RPMI8226 (cell line): ENCODE results near the gene MMEL1.
"Not testable (repeated sequence)": the region's sequence is repeated elsewhere in the genome, so short reads cannot be mapped to it uniquely, and the experiment has no call there.

Source experiments
- DNase-seq: peaks from one replicate; pipeline ENCODE4 v3.0.0-alpha.2; 2015

MMEL1 gene, protein sequence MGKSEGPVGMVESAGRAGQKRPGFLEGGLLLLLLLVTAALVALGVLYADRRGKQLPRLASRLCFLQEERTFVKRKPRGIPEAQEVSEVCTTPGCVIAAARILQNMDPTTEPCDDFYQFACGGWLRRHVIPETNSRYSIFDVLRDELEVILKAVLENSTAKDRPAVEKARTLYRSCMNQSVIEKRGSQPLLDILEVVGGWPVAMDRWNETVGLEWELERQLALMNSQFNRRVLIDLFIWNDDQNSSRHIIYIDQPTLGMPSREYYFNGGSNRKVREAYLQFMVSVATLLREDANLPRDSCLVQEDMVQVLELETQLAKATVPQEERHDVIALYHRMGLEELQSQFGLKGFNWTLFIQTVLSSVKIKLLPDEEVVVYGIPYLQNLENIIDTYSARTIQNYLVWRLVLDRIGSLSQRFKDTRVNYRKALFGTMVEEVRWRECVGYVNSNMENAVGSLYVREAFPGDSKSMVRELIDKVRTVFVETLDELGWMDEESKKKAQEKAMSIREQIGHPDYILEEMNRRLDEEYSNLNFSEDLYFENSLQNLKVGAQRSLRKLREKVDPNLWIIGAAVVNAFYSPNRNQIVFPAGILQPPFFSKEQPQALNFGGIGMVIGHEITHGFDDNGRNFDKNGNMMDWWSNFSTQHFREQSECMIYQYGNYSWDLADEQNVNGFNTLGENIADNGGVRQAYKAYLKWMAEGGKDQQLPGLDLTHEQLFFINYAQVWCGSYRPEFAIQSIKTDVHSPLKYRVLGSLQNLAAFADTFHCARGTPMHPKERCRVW

DNA sequence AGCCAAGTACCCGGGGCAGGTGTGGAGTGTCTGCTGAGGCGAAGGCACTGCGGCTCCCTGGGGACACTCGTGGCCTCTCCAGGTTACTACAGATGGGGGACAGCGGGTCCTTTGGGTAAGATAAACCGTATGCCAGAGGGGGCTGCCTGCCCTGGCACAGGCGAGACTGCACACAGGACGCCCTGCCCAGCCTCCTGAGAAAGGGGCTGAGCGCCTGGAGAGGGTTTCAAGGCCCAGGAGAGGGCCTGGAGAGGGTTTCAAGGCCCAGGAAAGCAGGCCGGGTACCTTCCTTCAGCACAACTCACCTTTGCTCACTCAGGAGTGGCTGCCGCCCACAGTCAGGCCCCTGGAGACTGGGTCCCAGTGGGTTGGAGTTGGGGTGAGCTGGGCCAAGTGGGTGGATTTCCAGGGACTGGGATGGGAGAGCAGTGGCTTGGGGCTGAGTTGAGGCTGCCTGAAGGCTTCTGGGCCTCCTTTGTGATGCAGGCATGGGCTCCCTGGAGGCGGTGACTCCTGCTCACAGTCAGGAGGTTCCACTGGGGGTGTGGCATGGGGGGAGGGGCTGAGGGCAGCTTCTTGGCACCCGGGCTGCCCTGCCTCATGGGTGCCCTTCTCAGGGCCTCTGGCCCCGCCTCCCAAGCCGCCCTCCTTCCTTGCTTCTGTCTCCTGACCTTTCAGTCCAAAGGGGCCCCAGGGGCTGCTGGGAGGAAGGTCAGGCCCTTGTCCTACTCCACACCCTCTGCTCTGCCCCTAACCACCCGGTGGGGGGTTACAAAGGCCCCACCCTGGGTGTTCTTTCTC lies at the start of gene MMEL1:
TSS of gene MMEL1 (minus strand) at position 456 of the 801 bp plus-strand sequence. CDS start 3,532 bp downstream, outside the sequence.
- no peak for DNase-seq

DNA sequence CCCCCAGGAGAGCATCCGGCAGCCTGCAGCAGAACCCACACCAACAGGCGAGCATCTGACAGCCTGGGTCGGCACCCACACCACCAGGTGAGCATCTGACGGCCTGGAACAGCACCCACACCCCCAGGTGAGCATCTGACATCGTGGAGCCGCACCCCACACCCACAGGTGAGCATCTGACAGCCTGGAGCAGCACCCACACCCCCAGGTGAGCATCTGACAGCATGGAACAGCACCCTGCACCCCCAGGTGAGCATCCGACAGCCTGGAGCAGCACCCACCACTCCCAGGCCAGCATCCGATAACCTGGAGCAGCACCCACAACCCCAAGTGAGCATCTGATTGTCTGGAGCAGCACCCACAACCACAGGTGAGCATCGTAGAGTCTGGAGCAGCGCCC lies 43.9 kb upstream of the MMEL1 start:
- DNase-seq: not testable (repeated sequence)

DNA sequence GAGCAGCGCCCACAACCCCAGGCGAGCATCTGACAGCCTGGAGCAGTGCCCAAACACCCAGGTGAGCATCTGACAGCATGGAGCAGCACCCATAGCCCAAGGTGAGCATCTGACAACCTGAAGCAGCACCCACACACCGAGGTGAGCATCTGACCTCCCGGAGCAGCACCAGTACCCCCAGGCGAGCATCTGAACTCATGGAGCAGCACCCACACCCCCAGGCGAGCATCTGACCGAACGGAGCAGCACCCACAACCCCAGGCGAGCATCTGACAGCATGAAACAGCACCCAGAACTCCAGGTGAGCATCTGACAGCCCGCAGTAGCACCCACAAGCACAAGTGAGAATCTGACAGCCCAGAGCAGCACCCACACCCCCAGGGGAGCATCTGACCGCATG lies 38.8 kb upstream of the MMEL1 start:
- not testable (repeated sequence) for DNase-seq

DNA sequence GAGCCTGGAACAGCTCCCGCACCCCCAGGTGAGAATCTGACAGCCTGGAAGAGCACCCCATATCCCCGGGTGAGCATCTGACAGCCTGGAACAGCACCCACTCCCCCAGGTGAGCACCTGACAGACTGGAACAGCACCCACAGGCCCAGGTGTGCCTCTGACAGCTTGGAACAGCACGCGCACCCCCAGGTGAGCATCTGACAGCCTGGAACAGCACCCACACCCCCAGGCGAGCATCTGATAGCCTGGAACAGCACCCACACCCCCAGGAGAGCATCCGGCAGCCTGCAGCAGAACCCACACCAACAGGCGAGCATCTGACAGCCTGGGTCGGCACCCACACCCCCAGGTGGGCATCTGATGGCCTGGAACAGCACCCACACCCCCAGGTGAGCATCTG lies 27.0 kb upstream of the MMEL1 start:
- DNase-seq: not testable (repeated sequence)

DNA sequence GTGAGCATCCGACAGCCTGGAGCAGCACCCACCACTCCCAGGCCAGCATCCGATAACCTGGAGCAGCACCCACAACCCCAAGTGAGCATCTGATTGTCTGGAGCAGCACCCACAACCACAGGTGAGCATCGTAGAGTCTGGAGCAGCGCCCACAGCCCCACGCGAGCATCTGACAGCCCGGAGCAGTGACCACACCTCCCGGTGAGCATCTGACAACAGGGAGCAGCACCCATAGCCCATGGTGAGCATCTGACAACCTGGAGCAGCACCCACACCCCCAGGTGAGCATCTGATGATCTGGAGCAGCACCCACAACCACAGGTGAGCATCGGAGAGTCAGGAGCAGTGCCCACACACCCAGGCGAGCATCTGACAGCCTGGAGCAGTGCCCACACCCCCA lies 25.1 kb upstream of the MMEL1 start:
- DNase-seq: not testable (repeated sequence)

DNA sequence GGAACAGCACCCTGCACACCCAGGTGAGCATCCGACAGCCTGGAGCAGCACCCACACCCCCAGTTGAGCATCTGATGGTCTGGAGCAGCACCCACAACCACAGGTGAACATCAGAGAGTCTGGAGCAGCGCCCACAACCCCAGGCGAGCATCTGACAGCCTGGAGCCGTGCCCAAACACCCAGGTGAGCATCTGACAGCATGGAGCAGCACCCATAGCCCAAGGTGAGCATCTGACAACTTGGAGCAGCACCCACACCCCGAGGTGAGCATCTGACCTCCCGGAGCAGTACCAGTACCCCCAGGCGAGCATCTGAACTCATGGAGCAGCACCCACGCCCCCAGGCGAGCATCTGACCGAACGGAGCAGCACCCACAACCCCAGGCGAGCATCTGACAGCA lies 24.3 kb upstream of the MMEL1 start:
- DNase-seq: not testable (repeated sequence)

DNA sequence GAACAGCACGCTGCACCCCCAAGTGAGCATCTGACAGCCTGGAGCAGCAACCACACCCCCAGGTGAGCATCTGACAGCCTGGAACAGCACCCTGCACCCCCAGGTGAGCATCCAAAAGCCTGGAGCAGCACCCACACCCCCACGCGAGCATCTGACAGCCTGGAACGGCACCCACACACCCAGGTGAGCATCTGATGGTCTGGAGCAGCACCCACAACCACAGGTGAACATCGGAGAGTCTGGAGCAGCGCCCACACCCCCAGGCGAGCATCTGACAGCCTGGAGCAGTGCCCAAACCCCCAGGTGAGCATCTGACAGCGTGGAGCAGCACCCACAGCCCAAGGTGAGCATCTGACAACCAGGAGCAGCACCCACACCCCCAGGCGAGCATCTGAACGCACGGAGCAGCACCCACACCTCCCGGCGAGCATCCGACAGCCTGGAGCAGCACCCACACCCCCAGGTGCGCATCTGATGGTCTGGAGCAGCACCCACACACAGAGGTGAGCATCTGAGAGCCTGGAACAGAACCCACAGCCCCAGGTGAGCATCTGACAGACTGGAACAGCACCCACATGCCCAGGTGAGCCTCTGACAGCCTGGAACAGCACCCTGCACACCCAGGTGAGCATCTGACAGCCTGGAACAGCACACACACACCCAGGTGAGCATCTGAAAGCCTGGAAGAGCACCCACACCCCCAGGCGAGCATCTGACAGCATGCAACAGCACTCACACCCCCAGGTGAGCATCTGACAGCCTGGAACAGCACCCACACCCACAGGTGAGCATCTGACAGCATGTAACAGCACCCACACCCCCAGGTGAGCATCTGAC lies 23.0 kb upstream of the MMEL1 start:
- DNase-seq: not testable (repeated sequence)

DNA sequence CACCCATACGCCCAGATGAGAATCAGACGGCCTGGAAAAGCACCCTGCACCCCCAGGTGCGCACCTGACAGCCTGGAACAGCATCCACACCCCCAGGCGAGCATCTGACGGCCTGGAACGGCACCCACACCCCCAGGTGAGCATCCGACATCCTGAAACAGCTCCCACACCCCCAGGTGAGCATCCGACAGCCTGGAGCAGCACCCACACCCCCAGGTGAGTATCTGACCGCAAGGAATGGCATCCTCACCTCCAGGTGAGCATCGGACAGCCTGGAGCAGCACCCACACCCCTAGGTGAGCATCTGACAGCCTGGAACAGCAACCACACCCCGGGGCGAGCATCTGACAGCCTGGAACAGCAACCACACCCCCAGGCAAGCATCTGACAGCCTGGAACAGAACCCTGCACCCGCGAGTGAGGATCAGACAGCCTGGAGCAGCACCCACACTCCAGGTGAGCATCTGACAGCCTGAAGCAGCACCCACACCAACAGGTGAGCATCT lies 21.7 kb upstream of the MMEL1 start:
- not testable (repeated sequence) for DNase-seq

DNA sequence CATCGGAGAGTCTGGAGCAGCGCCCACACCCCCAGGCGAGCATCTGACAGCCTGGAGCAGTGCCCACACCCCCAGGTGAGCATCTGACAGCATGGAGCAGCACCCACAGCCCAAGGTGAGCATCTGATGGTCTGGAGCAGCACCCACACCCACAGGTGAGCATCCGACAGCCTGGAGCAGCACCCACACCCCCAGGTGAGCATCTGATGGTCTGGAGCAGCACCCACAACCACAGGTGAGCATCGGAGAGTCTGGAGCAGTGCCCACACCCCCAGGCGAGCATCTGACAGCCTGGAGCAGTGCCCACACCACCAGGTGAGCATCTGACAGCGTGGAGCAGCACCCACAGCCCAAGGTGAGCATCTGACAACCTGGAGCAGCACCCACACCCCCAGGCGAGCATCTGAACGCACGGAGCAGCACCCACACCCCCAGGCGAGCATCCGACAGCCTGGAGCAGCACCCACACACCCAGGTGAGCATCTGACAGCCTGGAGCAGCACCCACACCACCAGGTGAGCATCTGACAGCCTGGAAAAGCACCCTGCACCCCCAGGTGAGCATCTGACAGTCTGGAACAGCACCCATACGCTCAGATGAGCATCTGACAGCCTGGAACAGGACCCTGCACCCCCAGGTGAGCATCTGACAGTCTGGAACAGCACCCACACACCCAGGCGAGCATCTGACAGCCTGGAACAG lies 21.1 kb upstream of the MMEL1 start:
- DNase-seq: not testable (repeated sequence)

DNA sequence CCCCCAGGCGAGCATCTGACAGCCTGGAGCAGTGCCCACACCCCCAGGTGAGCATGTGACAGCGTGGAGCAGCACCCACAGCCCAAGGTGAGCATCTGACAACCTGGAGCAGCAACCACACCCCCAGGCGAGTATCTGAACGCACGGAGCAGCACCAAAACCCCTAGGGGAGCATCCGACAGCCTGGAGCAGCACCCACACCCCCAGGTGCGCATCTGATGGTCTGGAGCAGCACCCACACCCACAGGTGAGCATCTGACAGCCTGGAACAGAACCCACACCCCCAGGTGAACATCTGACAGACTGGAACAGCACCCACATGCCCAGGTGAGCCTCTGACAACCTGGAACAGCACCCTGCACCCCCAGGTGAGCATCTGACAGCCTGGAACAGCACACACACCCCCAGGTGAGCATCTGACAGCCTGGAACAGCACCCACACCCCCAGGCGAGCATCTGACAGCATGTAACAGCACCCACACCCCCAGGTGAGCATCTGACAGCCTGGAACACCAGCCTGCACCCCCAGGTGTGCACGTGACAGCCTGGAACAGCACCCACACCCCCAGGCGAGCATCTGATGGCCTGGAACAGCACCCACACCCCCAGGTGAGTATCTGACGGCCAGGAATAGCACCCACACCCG lies 20.2 kb upstream of the MMEL1 start:
- DNase-seq: not testable (repeated sequence)

DNA sequence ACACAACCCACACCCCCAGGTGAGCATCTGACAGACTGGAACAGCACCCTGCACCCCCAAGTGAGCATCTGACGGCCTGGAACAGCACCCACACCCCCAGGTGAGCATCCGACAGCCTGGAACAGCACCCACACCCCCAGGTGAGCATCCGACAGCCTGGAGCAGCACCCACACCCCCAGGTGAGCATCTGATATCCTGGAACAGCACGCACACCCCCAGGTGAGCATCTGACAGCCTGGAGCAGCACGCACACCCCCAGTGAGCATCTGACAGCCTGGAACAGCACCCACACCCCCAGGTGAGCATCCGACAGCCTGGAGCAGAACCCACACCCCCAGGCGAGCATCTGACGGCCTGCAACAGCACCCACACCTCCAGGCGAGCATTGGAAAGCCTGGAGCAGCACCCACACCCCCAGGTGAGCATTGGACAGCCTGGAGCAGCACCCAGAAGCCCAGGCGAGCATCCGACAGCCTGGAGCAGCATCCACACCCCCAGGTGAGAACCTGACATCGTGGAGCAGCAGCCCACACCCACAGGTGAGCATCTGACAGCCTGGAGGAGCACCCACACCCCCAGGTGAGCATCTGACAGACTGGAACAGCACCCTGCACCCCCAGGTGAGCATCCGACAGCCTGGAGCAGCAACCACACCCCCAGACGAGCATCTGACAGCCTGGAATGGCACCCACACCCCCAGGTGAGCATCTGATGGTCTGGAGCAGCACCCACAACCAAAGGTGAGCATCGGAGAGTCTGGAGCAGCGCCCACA lies 19.5 kb upstream of the MMEL1 start:
- DNase-seq: not testable (repeated sequence)

DNA sequence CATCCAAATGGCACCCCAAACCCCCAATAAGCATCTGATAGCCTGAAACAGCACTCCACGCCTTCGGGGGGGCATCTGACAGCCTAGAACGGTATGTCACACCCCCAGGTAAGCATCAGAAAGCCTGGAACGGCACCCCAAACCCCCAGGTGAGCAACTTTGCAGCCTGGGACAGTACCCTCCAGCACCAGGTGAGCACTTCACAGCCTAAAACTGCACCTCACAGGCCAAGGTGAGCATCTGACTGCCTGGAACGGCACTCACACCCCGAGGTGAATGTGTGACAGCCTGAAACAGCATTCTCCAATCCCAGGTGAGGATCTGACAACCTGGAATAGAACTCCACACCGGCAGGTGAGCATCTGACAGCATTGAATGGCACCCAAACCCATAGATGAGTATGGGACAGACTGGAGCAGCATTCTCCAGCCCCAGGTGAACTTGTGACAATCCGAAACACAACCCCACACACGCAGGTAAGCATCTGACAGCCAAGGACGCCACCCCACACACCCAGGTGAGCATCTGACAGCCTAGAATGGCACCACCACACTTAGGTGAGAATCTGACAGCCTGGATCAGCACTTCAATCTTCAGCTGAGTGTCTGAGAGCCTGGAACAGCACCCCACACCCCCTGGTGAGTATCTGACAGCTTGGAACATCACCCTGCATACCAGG lies 18.3 kb upstream of the MMEL1 start:
- no peak for DNase-seq

DNA sequence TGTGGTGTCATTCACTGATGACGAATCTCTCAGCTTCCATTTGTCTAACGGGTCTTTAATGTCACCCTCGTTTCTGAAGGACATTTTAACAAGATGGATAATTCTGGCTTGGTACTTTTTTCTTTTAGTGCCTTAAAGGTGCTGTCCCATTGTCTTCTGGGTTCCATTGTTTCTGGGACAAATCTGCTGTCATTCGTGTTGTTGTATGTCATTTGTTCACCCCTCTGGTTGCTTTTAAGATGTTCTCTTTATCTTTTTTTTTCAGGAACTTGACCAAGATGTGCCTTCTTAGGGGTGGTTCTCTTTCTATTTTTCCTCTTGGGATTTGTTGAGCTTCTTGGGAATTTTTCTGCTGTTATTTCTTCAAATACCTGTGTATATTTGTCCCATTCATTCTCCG lies 14.0 kb upstream of the MMEL1 start:
- no peak for DNase-seq

DNA sequence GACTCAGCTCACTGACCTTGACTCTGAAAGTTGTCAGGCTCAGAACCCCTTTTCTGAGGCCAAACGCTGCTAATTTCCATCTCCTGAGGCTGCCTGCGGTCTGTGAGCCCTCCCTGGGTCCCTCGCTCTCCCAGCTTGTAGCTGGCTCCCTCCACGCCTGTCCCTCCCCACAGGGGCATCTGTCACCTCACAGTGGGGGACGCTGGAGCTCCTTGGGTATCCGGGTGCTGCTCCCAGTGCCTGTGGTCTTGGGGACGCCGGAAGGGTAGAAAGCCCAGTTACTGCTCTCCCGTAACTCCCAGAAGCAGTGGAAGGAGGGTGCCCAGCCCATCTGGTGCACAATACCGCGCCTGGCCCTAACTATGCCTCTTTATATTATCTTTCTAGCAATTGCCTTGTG lies 13.0 kb upstream of the MMEL1 start:
- DNase-seq: no peak

DNA sequence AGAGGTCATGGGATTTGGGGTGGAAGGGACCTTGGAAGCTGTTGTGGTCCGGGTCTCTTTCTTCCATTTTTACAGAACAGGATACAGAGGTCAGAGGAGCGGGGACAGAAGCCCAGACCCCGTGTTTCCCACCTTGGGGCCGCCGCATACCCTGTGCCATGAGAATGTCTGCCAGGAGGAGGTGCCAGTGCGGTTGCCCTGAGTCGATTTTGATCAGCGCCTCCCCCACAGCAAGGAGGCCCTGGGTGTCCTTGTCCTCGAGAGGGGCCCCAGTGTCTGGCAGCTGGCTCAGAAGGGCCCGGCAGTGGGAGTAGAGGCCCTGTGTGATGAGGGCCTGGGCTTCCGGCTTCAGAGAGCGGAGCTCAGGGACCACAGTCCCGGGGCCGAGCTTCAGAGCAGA lies 12.3 kb upstream of the MMEL1 start:
- no peak for DNase-seq

DNA sequence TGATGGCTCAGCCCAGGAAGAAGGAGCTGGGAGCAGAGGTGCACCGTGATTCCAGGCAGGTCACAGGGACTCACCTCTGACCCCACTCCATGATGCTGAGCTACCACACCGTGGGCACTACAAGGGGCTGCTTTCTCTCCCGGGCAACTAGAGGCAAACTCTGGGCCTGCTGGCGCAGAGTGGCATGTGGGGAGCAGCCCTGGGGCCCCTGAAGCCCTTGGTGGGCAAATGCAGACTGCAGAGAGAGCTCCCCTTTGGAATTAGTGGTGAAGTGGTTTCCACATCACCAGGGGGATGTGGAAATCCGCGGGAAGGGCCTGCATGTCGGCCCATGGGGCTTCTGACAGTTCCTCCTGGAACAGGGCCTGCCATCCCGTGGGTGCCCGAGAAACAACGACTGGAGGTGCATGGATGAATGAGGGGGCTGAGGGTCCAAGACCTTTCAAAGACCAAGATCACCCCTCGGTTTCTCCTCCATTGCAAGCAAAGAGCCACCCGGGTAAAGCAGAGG lies 11.8 kb upstream of the MMEL1 start:
- DNase-seq: peak; percentile 1

DNA sequence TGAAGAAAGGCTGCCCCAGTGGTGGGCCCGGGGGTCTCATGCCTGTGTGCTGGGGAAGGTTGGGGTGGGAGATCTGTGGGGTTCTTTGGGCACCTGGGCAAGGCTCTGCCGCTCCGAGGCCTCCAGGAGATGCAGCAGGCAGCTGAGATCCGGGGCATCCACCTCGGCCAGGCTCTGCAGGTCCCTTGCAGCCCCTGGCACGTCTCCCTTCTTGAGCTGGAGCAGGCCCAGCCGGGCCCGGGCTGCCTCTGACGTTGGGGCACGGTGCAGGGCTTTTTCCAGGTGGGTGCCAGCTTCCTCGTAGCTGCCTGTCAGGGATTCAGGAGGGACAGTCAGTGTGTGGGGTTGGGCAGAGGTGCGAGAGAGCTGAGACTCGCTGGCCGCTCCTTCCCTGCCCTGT lies 11.4 kb upstream of the MMEL1 start:
- peak; percentile 2 for DNase-seq

DNA sequence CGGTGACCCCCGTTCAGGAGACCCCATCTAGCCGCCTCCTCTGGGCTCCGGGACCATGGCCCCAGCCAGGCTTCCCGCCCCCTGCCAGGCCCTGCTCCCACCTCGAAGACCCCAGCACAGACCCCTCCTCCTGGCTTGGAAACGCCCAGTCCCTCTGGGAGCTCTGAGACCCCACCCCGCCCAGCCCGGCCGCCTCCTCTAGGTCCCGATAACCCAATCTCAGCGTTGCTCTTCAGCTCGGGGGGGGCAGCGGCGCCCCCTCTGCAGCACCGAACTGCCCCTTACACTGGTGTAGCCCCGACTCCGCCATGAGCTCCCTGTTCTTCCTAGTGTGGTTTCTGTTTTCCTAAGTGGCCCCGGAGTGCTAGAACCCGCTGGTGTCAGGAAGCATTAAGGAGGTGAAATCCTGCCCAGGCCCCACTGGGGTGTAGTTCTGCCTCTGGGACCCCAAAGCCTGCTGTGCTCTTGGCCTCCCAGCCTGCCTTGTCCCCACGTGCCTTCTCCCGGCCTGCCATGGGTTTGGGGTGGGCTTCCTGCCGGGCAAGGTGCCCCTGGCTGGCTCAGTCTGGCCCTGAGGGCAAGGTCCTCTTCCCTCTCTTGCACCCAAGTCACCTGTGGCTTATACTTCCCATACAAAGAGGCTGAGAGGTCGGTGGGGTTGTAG lies 10.7 kb upstream of the MMEL1 start:
- peak; percentile 1 for DNase-seq
